ENCODE data around the gene FOXD2.

Gene FOXD2

DNA sequence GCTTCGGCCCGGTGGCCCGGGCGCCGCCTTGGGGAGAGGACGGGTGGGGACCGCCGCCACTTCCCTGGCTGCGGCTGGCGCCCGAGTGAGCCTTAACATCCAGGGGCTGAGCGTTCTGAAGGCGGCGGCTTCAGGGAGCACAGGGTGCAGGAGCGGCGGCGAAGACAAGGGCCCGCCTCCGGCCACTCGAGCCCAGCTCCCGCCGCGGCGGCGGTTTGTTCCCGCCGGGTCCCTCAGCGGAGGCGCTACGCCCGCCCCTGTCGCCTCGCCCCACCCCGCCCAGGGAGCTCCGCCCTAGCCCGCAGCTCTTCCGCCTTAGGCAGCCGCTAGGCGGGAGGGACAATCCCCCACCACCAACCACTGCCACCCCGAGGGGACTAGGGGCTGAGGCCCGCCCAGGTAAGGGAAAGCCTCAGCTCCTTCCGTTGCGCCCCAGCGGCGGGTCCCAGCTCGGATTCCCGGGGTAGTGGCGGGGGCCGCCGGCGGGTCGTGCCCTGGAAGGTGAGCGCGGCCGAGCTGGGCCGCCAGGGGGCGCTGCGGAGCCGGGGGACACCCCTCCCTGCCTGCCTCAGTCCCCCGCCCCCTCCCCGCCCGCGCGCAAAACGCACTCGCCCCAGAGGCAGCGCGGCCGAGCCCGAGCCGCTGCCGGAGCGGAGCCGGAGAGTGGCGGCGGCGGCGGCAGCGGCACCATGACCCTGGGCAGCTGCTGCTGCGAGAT is at the start of gene FOXD2:
FOXD2 (plus strand) TSS at position 598 of the 718 bp plus-strand sequence; CDS start at position 690, 92 bp downstream.
- peak within 1 kb of the TSS; percentile 30 for H3K4me3 ChIP-seq (ENCODE audit: low read depth, low read length)

DNA sequence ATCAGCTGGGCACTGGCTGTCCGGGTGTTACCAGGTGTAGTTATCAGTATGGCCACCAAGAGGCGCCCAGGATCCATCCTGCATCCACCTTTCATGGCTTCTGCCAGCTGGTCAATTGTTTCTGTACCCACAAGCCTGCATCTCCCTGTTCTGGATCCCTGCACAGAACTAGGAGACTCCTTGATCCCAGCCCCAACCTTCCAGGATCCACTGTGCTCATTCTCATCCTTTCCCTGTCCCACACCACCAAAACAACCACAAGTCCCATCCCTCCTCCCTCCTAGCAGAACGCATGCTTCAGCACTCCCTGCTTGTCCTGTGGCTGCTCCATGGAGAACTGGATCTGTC is 49.0 kb upstream of the FOXD2 start:
- no peak overlapping the region for H3K4me3 ChIP-seq (ENCODE audit: low read depth, low read length)

DNA sequence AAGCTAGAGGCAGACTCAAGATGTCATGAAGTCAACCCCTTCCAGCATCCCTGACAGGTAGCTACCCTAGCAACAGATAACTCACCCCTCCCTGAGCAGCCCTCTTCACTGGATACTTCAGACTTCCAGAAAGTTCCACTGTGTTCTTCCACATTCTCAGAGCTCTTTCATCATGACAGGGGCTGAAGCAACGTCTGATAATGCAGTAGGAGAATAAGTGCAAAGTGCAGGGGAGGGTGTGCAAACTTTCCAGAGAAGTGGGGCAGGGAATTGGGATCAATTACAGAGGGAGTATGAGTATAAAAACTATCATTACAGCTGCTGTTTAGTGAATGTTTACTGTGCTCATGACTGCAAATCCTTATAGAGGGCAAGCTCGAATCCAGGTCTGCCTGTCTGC is 48.1 kb upstream of the FOXD2 start:
- H3K4me3 ChIP-seq (ENCODE audit: low read depth, low read length), result no peak overlapping the region

DNA sequence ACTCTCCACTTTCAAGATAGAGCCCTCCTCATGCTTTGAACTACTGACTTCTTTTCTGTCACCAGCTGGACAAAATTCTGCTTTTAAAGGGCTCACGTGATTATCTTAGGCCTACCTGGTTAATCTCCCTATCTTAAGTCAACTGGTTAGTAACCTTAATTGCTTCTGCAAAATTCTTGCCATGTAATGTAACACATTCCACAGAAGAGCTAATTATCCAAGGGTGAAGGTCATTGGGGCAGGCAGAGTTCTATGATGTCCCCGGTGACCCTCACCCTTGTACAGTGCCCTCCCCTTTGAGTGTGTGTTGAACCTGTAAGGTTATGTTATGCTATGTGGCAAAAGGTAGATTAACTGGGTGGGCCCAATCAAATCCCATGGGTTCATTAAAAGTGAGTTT is 47.0 kb upstream of the FOXD2 start:
- no peak overlapping the region for H3K4me3 ChIP-seq (ENCODE audit: low read depth, low read length)

DNA sequence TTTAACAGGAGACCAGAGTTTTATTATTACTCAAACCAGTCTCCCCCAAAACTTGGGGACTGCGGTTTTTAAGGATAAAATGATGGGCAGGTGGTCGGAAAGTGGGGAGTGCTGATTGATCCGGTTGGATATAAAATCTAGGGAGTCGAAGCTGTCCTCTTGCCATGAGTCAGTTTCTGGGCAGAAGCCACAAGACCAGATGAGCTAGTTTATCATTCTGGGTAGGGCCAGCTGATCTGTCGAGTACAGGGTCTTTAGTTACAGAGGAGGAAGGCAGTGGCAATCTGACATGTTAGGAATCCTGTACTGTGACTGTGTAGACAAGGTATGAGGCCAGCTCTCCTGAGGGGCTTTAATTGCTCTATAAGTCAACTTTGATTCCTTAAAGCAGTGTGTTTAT is 44.7 kb upstream of the FOXD2 start:
- H3K4me3 ChIP-seq (ENCODE audit: low read depth, low read length), result no peak overlapping the region

DNA sequence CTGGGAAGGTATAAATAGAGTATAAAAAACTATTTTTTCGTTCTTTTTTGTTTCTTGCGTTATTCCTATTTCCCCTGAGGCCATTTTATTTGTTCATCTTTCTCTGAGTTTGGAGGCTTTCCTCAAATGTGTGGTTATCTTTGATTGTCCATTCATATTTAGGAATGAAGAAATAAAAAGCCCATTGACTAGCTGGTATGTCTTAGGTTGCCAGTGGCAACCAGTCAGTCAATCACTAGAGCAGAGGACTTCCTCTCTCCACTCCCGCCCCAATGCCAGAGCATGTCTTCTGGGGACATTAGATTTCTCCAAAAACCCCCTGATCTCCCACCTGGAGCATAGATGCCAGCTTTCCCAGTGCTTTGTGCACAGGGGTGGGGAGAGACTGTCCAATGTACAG is 42.4 kb upstream of the FOXD2 start:
- no peak overlapping the region for H3K4me3 ChIP-seq (ENCODE audit: low read depth, low read length)

DNA sequence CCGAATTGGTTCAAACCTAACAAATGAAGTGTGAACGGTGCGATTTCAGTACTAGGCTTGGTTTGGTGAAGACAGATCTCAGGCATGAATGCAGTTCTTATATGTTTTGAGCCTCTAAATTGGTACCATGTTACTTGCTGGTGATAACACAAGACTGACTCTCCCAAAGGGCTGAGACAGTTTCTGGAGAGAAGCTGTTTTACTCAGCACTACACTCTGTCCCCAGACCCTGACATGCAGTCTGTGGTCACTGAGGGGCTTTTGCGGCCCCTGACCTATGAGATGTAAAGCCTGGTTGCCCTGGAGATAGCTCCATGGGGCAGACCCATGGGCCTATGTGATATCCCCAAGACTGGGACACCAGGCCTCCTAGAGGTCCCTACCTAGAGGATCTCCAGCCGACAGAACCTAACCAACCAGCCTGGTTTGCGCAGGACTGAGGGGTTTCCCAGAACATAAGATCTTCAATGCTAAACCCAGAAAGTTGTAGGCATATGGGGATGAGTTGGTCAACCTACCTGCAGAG is 41.1 kb upstream of the FOXD2 start:
- H3K4me3 ChIP-seq (ENCODE audit: low read depth, low read length), result no peak overlapping the region

DNA sequence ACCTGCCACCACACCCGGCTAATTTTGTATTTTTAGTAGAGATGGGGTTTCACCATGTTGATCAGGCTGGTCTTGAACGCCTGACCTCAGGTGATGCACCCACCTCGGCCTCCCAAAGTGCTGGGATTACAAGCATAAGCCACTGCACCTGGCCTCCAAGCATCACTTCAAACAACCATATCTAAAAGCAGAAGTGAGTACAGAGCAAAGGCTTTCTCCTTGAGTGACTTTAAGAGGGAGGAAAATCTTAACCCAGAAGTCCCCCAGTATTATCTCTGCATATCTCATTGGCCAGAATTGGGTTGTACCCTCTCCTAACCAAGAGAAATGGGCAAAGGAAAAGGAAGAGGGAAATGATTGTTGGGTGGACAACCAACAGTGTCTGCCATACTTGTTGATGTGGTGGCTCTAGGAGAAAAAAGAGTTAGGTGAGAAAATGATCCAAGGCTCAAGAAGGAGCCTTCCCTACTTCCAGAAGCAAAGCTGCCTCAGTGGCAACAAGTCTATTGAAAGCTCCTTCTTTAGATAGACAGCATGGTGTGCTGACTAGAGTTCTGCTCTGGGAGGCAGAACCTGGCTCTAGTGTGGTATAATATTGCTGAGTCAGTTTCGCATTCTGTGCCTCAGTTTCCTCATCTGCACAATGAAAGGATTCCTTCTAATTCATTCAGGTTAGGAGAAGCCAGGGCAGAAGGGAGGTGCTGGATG is 38.6 kb upstream of the FOXD2 start:
- no peak overlapping the region for H3K4me3 ChIP-seq (ENCODE audit: low read depth, low read length)

DNA sequence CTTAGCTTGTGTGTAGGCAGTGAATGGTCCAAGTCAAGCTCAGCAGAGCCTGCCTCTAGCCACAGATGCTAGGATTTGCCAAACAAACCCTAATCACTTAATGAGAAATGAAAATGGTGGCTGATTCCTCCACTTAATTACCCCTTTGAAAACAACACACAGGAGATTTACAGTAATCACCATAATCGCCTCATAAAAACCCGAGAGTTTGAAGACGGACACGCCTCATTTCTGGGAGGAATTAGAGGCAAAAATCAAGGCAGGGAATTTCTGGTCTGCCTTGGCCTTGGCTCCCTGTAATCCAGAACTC is 38.0 kb upstream of the FOXD2 start:
- H3K4me3 ChIP-seq (ENCODE audit: low read depth, low read length), result no peak overlapping the region

DNA sequence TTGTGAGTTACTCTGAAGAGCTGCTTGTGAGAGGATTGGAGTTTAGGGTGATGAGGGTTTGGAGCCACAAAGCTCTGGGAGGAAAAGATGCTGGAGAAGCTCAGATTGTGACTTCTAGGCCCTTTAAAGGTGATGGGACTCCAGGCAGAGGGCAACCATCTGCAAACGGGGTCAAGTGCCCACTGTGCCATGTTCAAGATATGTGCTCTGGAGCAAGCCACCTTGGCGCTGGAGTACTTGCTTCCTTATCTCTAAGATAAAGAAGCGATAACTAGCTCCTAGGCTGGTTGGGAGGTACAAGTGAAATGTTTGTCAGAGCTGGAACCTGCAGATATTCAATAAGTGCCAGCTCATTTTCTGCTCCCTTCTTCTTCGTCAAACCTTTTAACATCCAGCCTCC is 36.1 kb upstream of the FOXD2 start:
- H3K4me3 ChIP-seq (ENCODE audit: low read depth, low read length), result no peak overlapping the region

DNA sequence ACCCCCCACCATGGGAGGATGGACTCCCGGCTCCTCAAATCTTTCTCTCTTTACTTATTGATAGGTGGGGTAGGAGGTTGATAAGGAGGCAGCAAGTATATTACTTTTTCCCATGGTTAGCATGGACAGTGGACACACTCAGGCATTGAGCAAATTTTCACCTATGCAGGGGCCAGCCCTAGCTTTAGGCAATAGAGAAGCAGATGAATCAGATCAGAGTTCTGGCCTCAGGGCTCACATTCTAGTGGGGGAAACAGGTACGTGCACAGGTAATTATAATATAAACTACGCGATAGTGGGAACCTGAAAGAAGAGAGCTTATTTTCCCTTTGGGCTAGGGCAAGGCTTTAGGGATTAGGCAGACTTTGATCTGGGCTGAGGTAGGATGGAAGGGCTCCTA is 35.3 kb upstream of the FOXD2 start:
- no peak overlapping the region for H3K4me3 ChIP-seq (ENCODE audit: low read depth, low read length)

DNA sequence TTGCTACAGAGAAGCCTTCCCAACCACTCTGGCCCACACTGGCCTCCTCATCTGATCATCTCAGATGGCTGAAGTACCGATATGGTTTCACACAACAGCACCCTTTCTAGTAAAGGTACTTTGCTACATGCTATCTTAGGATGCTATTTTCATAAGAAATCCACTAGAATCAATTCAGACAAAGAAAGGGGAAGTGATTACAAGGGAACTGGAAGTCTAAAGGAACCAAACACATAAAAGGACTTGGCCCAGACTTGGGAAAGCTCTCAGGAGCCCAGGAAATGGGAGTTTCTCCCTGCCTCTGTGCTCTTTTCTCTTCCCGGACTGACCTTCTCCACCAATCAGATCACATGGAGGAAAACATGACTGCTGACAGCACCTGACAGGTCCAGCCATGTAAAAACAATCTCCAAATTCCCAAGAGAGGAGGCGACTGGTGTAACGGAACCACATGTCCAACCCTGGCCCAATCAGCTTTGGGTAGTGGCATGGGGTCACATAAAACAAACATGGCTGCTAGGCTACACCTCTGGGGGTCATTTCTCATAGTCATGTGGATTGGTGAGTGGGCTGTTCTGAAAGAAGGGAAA is 34.4 kb upstream of the FOXD2 start:
- no peak overlapping the region for H3K4me3 ChIP-seq (ENCODE audit: low read depth, low read length)

DNA sequence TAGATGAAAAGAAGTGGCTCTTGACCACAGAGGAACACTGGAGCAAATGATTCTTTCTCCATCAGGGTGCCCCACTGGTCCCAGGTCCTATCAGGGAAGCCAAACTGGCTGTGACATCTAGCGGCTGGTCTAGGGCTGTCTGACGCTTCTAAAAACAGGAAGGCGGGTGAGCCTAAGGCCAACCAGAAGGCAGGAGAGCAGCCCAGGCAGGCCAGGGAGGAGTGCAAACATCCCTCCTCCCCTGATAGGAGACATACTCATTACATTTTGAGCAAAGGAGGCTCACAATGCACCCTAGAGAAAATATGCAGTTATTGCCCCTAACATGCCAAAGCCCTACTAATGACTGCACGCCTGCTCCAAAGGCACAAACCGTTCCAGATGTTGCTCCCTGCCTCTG is 32.1 kb upstream of the FOXD2 start:
- no peak overlapping the region for H3K4me3 ChIP-seq (ENCODE audit: low read depth, low read length)

DNA sequence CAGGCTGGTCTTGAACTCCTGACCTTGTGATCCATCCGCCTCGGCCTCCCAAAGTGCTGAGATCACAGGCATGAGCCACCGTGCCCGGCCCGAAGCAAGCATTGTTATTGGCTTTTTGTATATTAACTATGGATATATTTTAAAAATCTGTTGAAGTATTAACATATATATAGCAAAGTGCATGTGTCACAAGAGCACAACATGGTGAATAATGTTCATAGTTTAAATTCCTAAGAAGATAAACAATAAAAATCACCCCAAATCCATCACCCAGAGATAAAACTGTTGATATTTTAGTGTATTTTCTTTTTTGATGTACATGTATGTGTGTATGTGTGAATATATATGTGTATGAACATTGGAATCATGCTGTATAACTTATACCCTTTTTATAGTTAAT is 30.9 kb upstream of the FOXD2 start:
- no peak overlapping the region for H3K4me3 ChIP-seq (ENCODE audit: low read depth, low read length)

DNA sequence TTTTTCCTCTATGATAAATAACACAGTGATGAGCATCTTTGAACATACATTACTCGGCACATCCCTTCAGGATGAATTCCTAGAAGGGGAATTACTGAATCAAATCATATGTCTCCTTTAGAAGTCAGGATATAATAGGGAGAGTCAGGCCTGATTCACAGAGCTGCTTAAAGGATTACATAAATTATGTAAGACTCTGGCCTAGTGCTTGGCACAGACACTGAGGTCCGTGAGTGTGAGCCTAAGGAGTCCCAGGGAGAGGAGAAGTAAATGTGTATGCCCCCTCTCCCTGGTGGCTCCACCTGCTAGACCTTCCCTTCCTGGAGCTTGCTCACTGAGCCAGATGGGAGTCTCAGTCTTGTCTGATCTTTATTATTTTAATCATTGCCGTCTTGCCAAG is 30.4 kb upstream of the FOXD2 start:
- no peak overlapping the region for H3K4me3 ChIP-seq (ENCODE audit: low read depth, low read length)

DNA sequence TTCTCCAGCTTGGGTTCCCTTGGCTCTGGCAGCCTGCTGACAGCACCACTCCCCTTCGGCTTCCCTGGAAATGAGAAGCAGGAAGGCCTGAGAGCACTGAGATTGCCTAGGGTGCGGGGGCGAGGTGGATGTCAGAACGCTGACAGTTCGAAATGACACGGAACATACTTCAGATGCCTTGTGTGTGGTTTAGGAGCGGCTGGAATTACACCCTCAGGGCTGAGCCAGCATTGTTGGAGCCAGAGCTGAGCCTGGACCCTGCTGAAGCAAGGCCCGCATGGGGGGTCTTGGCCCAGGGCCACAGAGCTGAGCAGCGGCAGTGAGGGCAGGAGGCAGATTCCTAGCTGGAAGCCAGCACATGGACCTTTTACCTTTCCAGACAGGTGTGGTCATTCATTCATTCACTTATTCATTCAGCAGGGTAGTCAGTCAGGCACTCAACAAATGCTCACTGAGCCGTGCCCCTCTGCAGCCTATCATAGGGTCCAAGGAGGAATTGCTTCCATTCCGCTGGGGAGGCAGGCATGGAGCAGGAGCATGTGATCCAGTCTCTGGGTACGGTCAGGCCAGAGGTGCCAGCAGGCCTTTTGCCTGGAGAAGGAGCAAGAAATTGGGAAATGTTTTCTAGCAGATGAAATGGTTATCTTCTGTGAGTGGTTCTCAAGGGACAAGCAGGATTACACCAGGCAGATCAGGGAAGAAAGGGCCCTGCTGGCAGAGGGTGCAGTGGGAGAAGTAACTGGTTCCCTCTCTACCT is 28.4 kb upstream of the FOXD2 start:
- no peak overlapping the region for H3K4me3 ChIP-seq (ENCODE audit: low read depth, low read length)

DNA sequence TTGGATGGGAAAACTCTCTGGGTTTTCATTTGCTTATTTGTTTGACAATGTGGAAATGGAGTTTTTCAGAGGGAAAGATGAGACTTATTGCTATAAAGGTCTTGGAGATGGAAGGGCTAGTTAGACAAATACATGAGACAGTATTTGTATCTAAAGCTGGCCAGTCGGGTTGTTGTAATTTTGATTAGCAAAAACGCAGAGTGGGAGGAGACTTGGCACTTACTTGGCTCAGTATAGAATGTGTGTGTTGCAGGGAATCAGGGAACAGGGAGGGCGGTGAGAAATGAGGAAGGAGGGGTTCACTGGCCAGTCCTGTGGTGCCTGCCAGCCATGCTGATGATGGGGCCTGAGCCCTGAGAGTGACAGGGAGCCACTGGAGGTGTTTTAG is 27.8 kb upstream of the FOXD2 start:
- H3K4me3 ChIP-seq (ENCODE audit: low read depth, low read length), result no peak overlapping the region

DNA sequence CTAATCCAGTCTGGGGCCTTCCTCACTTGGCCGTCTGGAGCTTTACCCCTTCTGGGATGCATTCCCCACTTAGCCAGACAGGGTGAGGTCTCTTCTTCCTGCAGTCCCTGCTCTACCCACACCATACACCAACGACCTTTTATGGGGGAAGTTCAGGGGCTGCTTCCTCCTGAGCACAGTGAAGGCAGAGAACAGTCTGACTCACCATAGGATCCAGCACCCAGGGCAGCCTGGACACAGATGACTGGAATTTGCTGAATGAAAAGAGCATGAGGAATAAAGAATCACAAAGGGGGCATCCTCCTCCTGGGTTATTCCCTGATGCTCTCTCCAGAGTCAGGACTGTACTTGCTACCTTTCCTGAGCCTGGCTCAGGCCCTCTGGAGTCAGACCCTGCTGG is 26.4 kb upstream of the FOXD2 start:
- H3K4me3 ChIP-seq (ENCODE audit: low read depth, low read length), result no peak overlapping the region

DNA sequence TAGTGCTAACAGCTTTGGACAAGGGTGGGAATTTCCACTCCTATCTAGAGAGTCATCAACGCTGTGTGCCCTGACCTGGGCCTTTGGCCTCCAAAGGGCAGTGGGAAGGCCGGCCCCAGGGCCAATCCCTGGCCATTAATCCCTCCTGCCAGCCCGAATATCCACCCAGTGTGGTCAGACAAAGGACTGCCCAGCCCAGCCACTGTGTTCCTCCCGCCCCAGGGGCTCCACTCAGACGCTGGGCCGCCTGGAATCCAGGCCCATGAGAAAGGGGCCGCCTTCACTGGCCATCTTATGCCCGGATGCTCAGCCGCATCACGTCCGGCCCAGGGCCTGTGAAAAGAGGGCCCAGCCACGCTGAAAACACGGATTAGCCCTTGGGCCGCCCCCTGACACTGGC is 25.4 kb upstream of the FOXD2 start:
- no peak overlapping the region for H3K4me3 ChIP-seq (ENCODE audit: low read depth, low read length)

DNA sequence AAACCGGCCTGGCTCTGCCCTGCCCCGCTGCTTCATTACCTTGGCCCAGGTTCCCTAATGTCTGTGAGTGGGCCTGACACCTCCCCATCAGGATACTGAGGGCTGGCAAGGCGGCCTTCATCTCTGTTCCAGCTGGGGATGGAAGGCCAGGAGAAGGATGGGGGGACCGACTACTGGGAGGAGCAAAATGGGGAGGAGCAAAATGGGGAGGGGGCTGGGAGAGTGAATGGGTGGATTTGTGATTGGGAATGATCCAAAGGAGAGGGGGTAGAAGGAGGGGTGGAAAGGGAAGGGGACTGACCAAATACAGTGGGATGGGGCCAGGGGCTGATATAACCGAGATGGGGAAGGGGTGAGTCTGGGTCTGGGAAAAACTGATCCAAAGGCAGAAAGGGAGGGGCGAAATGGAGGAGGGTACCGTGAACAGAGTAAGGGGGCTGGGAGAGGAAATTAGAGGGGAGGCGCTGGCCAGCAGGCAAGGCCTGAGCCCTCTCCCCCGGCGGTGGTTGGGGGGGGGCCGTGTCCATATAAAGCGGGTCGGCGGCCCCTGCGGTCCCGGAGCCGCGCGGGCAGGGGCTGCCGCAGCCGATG is 22.0 kb upstream of the FOXD2 start, which contains the start of gene FOXE3:
FOXE3 (plus strand) TSS at position 558 of the 591 bp plus-strand sequence; CDS start at position 589, 31 bp downstream.
- peak within 1 kb of the TSS; percentile 27 for H3K4me3 ChIP-seq (ENCODE audit: low read depth, low read length)
